H1 (cell line): ENCODE measurements around the gene KLKB1. TPM values are rescaled to one million over a fixed set of nuclear protein-coding genes. Genes with fewer than 3 reads are reported as not detected.
A peak's percentile ranks its signal among the peaks of the same experiment; 100 is the strongest.

Experiments used
- CTCF ChIA-PET: fragments of 300-600 bp; sonication (Branson Sonifier 250); formaldehyde crosslinking; loops from one replicate; lab custom pipeline; 2021; ENCODE audit not compliant: partially characterized antibody; lab: Charles Lee
- POLR2A ChIA-PET: fragments of 300-600 bp; sonication (Branson Sonifier 250); formaldehyde crosslinking; loops from one replicate; lab custom pipeline; 2021; ENCODE audit warnings: inconsistent platforms; ENCODE audit not compliant: partially characterized antibody; lab: Charles Lee
- DNase-seq, 2 experiments: peaks; one replicate each; pipeline versions ENCODE4 v3.0.0 to v3.0.0-alpha.2; 2010 to 2022; ENCODE audit warnings: low spot score in 2 of 2, low read depth in 1 of 2, mixed read lengths in 1 of 2
- FAIRE-seq: peaks from 2 replicates; lab custom pipeline; 2011; peaks lifted over from hg19 to GRCh38; lab: Jason Lieb, UNC
- H2AFZ ChIP-seq: 2 replicates; pipeline ENCODE4 v1.8.1; 2012; ENCODE audit warnings: low read length, inconsistent platforms
- H2AK5ac ChIP-seq: 2 replicates; pipeline ENCODE4 v1.6.1; 2013; ENCODE audit warnings: low read depth, low read length
- H2BK120ac ChIP-seq: replicated peaks from 2 replicates; pipeline ENCODE3; 2013; ENCODE audit warnings: low read depth, low read length, inconsistent platforms
- H2BK12ac ChIP-seq: 2 replicates; pipeline ENCODE4 v1.6.1; 2013; ENCODE audit warnings: low read depth, low read length
- H2BK15ac ChIP-seq: 2 replicates; pipeline ENCODE4 v1.6.1; 2013; ENCODE audit warnings: low read length
- H2BK20ac ChIP-seq: 2 replicates; pipeline ENCODE4 v1.6.1; 2013; ENCODE audit warnings: low read length
- H2BK5ac ChIP-seq: 2 replicates; pipeline ENCODE4 v1.6.1; 2013; ENCODE audit warnings: low read depth, low read length
- H3K14ac ChIP-seq: 2 replicates; pipeline ENCODE4 v1.6.1; 2013; ENCODE audit warnings: inconsistent platforms; ENCODE audit not compliant: insufficient read length
- H3K18ac ChIP-seq: 2 replicates; pipeline ENCODE4 v1.6.1; 2013; ENCODE audit warnings: low read length; ENCODE audit errors: extremely low read depth
- H3K23ac ChIP-seq: 2 replicates; pipeline ENCODE4 v1.6.1; 2013; ENCODE audit warnings: inconsistent platforms; ENCODE audit not compliant: insufficient read length
- H3K23me2 ChIP-seq: 2 replicates; pipeline ENCODE4 v1.6.1; 2013; ENCODE audit warnings: low read depth, low read length
- H3K27ac ChIP-seq: 2 replicates; pipeline ENCODE4 v1.6.1; 2011; ENCODE audit warnings: low read depth, low read length, inconsistent platforms
- H3K27me3 ChIP-seq, 4 experiments: replicated peaks in 1 of 4; 1 replicate in 1 of 4; 2 replicates in 3 of 4; pipeline versions ENCODE4 v1.6.1 to v1.8.1; 2011 to 2013; ENCODE audit warnings: low read length in 3 of 4, mild to moderate bottlenecking in 3 of 4, inconsistent platforms in 2 of 4, mixed read lengths in 2 of 4, moderate library complexity in 1 of 4; ENCODE audit not compliant: control insufficient read depth in 3 of 4, insufficient read depth in 3 of 4; ENCODE audit errors: extremely low read depth in 1 of 4
- H3K36me3 ChIP-seq, 4 experiments: 2 replicates each; pipeline versions ENCODE4 v1.6.1 to v1.8.1; 2011 to 2013; ENCODE audit warnings: mild to moderate bottlenecking in 4 of 4, low read length in 3 of 4, moderate library complexity in 2 of 4, control low read depth in 1 of 4, inconsistent platforms in 1 of 4; ENCODE audit not compliant: insufficient read depth in 4 of 4, control insufficient read depth in 2 of 4
- H3K4ac ChIP-seq: replicated peaks from 2 replicates; pipeline ENCODE3; 2013; ENCODE audit warnings: low read length, low read depth, mixed read lengths, inconsistent platforms; ENCODE audit not compliant: insufficient read length
- H3K4me1 ChIP-seq, 4 experiments: replicated peaks in 1 of 4; 1 replicate in 1 of 4; 2 replicates in 3 of 4; pipeline versions ENCODE4 v1.6.1 to v1.8.1; 2011 to 2013; ENCODE audit warnings: low read length in 3 of 4, inconsistent platforms in 2 of 4, mixed read lengths in 1 of 4; ENCODE audit not compliant: insufficient read depth in 4 of 4, control insufficient read depth in 3 of 4
- H3K4me2 ChIP-seq, 2 experiments: 2 replicates each; pipeline versions ENCODE4 v1.6.1 to v1.8.1; 2011 to 2013; ENCODE audit warnings: low read depth in 2 of 2, low read length in 2 of 2, control low read depth in 1 of 2, inconsistent platforms in 1 of 2, mild to moderate bottlenecking in 1 of 2; ENCODE audit not compliant: insufficient read depth in 1 of 2
- H3K4me3 ChIP-seq, 4 experiments: fragments of 200-600, 300-600 bp in 1 of 4; sonication (generic), shearing (Covaris generic), sonication (Bioruptor Twin) in 1 of 4; 2 replicates each; pipeline versions ENCODE4 v1.5.1 to v1.8.1; 2011 to 2016; ENCODE audit warnings: low read length in 4 of 4, low read depth in 3 of 4, control low read depth in 2 of 4, inconsistent platforms in 2 of 4, mild to moderate bottlenecking in 2 of 4, mixed read lengths in 1 of 4, moderate library complexity in 1 of 4; ENCODE audit not compliant: insufficient read depth in 2 of 4; ENCODE audit errors: extremely low read depth in 1 of 4
- H3K56ac ChIP-seq: replicated peaks from 2 replicates; pipeline ENCODE3; 2013; ENCODE audit warnings: low read depth, mild to moderate bottlenecking, mixed read lengths, low read length, inconsistent platforms; ENCODE audit not compliant: insufficient read length
- H3K79me1 ChIP-seq: 2 replicates; pipeline ENCODE4 v1.6.1; 2013; ENCODE audit warnings: low read depth, low read length, control low read depth
- H3K79me2 ChIP-seq, 2 experiments: 2 replicates each; pipeline versions ENCODE4 v1.6.1 to v1.8.1; 2012 to 2013; ENCODE audit warnings: low read length in 2 of 2, mild to moderate bottlenecking in 2 of 2, inconsistent platforms in 1 of 2; ENCODE audit not compliant: insufficient read depth in 2 of 2, control insufficient read depth in 1 of 2
- H3K9ac ChIP-seq, 4 experiments: replicated peaks in 1 of 4; 1 replicate in 1 of 4; 2 replicates in 3 of 4; pipeline versions ENCODE4 v1.6.1 to v1.8.1; 2011 to 2013; ENCODE audit warnings: low read depth in 3 of 4, low read length in 3 of 4, control low read depth in 2 of 4, mild to moderate bottlenecking in 2 of 4, moderate library complexity in 2 of 4, inconsistent platforms in 1 of 4; ENCODE audit errors: extremely low read depth in 1 of 4
- H3K9me3 ChIP-seq, 2 experiments: 2 replicates each; pipeline versions ENCODE4 v1.6.1 to v1.8.1; 2012 to 2013; ENCODE audit warnings: mild to moderate bottlenecking in 2 of 2, moderate library complexity in 2 of 2, control low read depth in 1 of 2, inconsistent platforms in 1 of 2, low read depth in 1 of 2, low read length in 1 of 2, mixed read lengths in 1 of 2; ENCODE audit not compliant: insufficient read depth in 2 of 2
- H4K20me1 ChIP-seq, 2 experiments: replicated peaks in 1 of 2; 2 replicates each; pipeline versions ENCODE3 to v1.8.1; 2011 to 2013; ENCODE audit warnings: inconsistent platforms in 2 of 2, low read length in 2 of 2, mild to moderate bottlenecking in 1 of 2; ENCODE audit not compliant: insufficient read depth in 2 of 2, control insufficient read depth in 1 of 2
- H4K5ac ChIP-seq: 2 replicates; pipeline ENCODE4 v1.6.1; 2013; ENCODE audit warnings: low read length, low read depth, mixed read lengths, inconsistent platforms; ENCODE audit not compliant: insufficient read length
- H4K8ac ChIP-seq: 2 replicates; pipeline ENCODE4 v1.8.0; 2013; ENCODE audit warnings: mild to moderate bottlenecking, moderate library complexity, low read length, inconsistent platforms; ENCODE audit not compliant: insufficient read depth; ENCODE audit errors: extremely low read depth
- H4K91ac ChIP-seq: replicated peaks from 2 replicates; pipeline ENCODE3; 2013; ENCODE audit warnings: low read length, mixed read lengths, inconsistent platforms; ENCODE audit not compliant: insufficient read length
- BACH1 ChIP-seq: IDR thresholded peaks from 2 replicates; pipeline ENCODE4 v1.6.1; 2012; ENCODE audit warnings: low read length, improper control_type of control experiment
- BCL11A ChIP-seq, 2 experiments: IDR thresholded peaks; one replicate each; pipeline ENCODE4 v1.6.1; 2011; ENCODE audit warnings: low read depth in 2 of 2, low read length in 2 of 2, mild to moderate bottlenecking in 2 of 2
- CBX8 ChIP-seq: fragments of 300-800, 300-1000 bp; sonication (generic); IDR thresholded peaks from 2 replicates; pipeline ENCODE4 v1.7.1; 2016; ENCODE audit warnings: low read depth, low read length, borderline replicate concordance
- SIN3A ChIP-seq, 2 experiments: IDR thresholded peaks in 1 of 2; conservative IDR thresholded peaks in 1 of 2; 2 replicates each; pipeline ENCODE4 v1.6.1; 2011 to 2012; ENCODE audit warnings: low read length in 2 of 2, improper control_type of control experiment in 1 of 2, low read depth in 1 of 2, mild to moderate bottlenecking in 1 of 2
- ZNF274 ChIP-seq: IDR thresholded peaks from 2 replicates; pipeline ENCODE4 v1.7.0; 2012; ENCODE audit warnings: low read length, borderline replicate concordance; ENCODE audit errors: extremely low read depth
- WGBS, 2 experiments: shearing (Covaris generic) in 1 of 2; methylation state at CpG; one replicate each; pipeline versions ENCODE4 v1.1.6 to v1.1.7; 2013 to 2015; ENCODE audit warnings: low lambda C conversion rate in 2 of 2, mixed read lengths in 2 of 2, inconsistent platforms in 1 of 2, low coverage in 1 of 2, missing lambda C conversion rate in 1 of 2; ENCODE audit not compliant: insufficient replicate concordance in 2 of 2, insufficient coverage in 1 of 2, insufficient read length in 1 of 2; ENCODE audit errors: extremely low coverage in 1 of 2, missing lambda C conversion rate in 1 of 2; 5-methylcytosine and 5-hydroxymethylcytosine counted together
- polyA plus RNA-seq, 7 experiments: library from polyadenylated mRNA; depleted of rRNA in 3 of 7; stranded (reverse) in 5 of 7; unstranded in 2 of 7; fragments of >200 nt in 5 of 7; fragments of 200-250 nt in 2 of 7; gene quantifications; 1 replicate in 5 of 7; 2 replicates in 1 of 7; 4 replicates in 1 of 7; pipeline versions ENCODE4 v1.2.1 to v1.2.3, GENCODE V29; 2011 to 2013; ENCODE audit warnings: missing spikeins in 2 of 7, mixed read lengths in 2 of 7
- total RNA-seq: library from RNA; stranded (reverse); fragmentation: NEBNext Ultra II Directional; extraction: Animal tissue kit (Norgen Biotek cat#: 25700); gene quantifications from 2 replicates; pipeline ENCODE4 v1.2.1, GENCODE V29; 2021
- TF ChIP-seq, protein P1 (sequence below), 3 experiments: IDR thresholded peaks; 1 replicate in 2 of 3; 2 replicates in 1 of 3; pipeline versions ENCODE4 v1.5.1 to v1.6.1; 2011; ENCODE audit warnings: low read length in 3 of 3, mild to moderate bottlenecking in 3 of 3, inconsistent platforms in 2 of 3, low read depth in 1 of 3, moderate library complexity in 1 of 3; ENCODE audit not compliant: insufficient read depth in 1 of 3; ENCODE audit errors: control extremely low read depth in 1 of 3
- TF ChIP-seq, protein P2 (sequence below): IDR thresholded peaks from 2 replicates; pipeline ENCODE4 v1.6.1; 2012; ENCODE audit warnings: low read length, inconsistent platforms

KLKB1 gene
- total and polyA plus RNA-seq, 2 of the 8 experiments (the other 6 are each of a cell fraction or from before 2014, with no cell fraction given): 12.0 to 20.9 TPM

DNA sequence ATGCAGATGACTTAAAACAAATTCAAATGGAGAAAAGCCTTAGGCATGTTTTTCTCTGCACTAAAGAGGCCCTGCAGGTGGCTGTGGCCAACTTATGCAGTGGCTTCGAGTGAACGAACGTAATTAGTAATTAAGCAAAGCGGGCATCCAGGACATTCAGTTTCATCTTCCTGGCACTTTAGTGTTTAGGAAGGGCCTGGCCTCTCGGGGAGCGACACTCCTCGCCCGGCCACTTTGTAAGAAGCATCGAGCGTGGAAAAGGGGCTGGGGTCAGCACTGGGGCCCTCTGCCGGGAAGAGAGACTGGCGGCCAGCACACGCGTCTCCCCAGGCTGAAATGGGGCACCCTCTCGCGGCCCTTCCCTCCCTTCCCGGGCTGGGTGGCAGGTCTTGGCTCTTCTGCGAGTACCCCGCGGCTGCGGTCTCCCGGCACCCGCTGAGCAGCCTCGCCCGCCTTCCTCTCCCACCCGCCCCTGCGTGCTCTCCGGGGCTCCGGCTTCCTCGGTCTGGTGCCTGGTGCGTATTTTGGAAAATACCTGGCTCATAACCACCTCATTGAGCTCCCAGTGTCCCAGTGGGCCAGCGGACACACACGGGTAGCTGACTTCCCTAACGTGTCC, 36.6 kb upstream of the KLKB1 start:
- no peaks in the 10 kb centered on the region for H3K27me3 ChIP-seq
- H3K9me3 ChIP-seq: no peaks in the 10 kb centered on the region
- peak overlapping the region; percentile 81 for H4K91ac ChIP-seq
- ChIA-PET CTCF (interaction anchor here (0.8 to 3.2 kb wide), 11 partner anchors 11 to 348 kb away, joined by 3 to 13 read pairs (median 3); no protein-coding TSS in a partner anchor), POLR2A (interaction anchor here (0.8 to 2.0 kb wide), 6 partner anchors 13 to 58 kb away, joined by 3 to 8 read pairs (median 4); no protein-coding TSS in a partner anchor)
- DNase-seq (peak in 1 of 2 experiments; percentile 61), FAIRE-seq (peak; percentile 13)
- H3K4me1 ChIP-seq: peaks cover 6 to 14% (median 8%) of the 10 kb centered on the region in 4 experiments; a peak in 5 of 7 replicates
- peak overlapping the region; percentile 93 for H3K4ac ChIP-seq
- no peak overlapping the region for H3K23ac ChIP-seq
- H3K36me3 ChIP-seq: no peaks in the 10 kb centered on the region
- H3K79me2 ChIP-seq: no peaks in the 10 kb centered on the region
- H4K20me1 ChIP-seq: no peaks in the 10 kb centered on the region
- H4K8ac ChIP-seq: peak overlapping the region; percentile 62
- H3K23me2 ChIP-seq: peaks cover 5% of the 10 kb centered on the region; the same call in 1 of the 2 replicates
- H2AK5ac ChIP-seq: no peak overlapping the region
- H3K4me3 ChIP-seq: peak overlapping the region; percentile 80 to 87 (median 86)
- no peak overlapping the region for H2BK15ac ChIP-seq
- no peak overlapping the region for H2BK20ac ChIP-seq
- H4K5ac ChIP-seq: peak overlapping the region; percentile 90
- peak overlapping the region; percentile 54; the same call in 1 of the 2 replicates for H2AFZ ChIP-seq
- no peak overlapping the region for H2BK120ac ChIP-seq
- no peak overlapping the region for H3K14ac ChIP-seq
- no peak overlapping the region for H2BK12ac ChIP-seq
- H3K18ac ChIP-seq: peak overlapping the region; percentile 36; the same call in 1 of the 2 replicates
- peak overlapping the region; percentile 83 to 89 for H3K4me2 ChIP-seq
- H3K56ac ChIP-seq: peak overlapping the region; percentile 73
- 2% methylated on average over 19 of the region's 34 CpGs; no CpG with 5 or more reads in 1 of the 2 experiments for WGBS, 2 experiments
- peak overlapping the region; percentile 26 for H3K27ac ChIP-seq
- H3K79me1 ChIP-seq: no peaks in the 10 kb centered on the region
- H3K9ac ChIP-seq: peak overlapping the region in 3 of 4 experiments; percentile 55 to 61 (median 56); a peak in 6 of 7 replicates
- peak overlapping the region; percentile 74; the same call in 1 of the 2 replicates for H2BK5ac ChIP-seq
- TF ChIP-seq, protein P1, sequence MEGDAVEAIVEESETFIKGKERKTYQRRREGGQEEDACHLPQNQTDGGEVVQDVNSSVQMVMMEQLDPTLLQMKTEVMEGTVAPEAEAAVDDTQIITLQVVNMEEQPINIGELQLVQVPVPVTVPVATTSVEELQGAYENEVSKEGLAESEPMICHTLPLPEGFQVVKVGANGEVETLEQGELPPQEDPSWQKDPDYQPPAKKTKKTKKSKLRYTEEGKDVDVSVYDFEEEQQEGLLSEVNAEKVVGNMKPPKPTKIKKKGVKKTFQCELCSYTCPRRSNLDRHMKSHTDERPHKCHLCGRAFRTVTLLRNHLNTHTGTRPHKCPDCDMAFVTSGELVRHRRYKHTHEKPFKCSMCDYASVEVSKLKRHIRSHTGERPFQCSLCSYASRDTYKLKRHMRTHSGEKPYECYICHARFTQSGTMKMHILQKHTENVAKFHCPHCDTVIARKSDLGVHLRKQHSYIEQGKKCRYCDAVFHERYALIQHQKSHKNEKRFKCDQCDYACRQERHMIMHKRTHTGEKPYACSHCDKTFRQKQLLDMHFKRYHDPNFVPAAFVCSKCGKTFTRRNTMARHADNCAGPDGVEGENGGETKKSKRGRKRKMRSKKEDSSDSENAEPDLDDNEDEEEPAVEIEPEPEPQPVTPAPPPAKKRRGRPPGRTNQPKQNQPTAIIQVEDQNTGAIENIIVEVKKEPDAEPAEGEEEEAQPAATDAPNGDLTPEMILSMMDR (IDR thresholded peaks at IDR 0.05; ENCODE audit: control extremely low read depth in 1 of 3, insufficient read depth in 1 of 3, low read depth in 1 of 3, low read length in 3 of 3): peak in 1 of 3 experiments; percentile 24; a peak in 2 of 4 replicates
- TF ChIP-seq BCL11A (IDR thresholded peaks at IDR 0.05; ENCODE audit: low read depth in 2 of 2, low read length in 2 of 2): no peak
- TF ChIP-seq, protein P2, sequence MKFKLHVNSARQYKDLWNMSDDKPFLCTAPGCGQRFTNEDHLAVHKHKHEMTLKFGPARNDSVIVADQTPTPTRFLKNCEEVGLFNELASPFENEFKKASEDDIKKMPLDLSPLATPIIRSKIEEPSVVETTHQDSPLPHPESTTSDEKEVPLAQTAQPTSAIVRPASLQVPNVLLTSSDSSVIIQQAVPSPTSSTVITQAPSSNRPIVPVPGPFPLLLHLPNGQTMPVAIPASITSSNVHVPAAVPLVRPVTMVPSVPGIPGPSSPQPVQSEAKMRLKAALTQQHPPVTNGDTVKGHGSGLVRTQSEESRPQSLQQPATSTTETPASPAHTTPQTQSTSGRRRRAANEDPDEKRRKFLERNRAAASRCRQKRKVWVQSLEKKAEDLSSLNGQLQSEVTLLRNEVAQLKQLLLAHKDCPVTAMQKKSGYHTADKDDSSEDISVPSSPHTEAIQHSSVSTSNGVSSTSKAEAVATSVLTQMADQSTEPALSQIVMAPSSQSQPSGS: no peak
- TF ChIP-seq CBX8: no peak
- TF ChIP-seq SIN3A (conservative IDR thresholded peaks at IDR 0.05 in 1 of 2, IDR thresholded peaks at IDR 0.05 in 1 of 2; ENCODE audit: low read depth in 1 of 2, low read length in 2 of 2): no peak
- no peak for TF ChIP-seq ZNF274
- no peak for TF ChIP-seq BACH1
